GM23338 (cell line): Measurements from ENCODE around the gene MPPE1.
A peak's percentile ranks its signal among the peaks of the same experiment; 100 is the strongest.

Source experiments
- CREB1 ChIP-seq: fragments of 250-450 bp; sonication (Bioruptor Pico); IDR thresholded peaks from 2 replicates; pipeline ENCODE4 v1.5.0; 2020; ENCODE audit warnings: low read depth, mild to moderate bottlenecking, moderate library complexity
- JUNB ChIP-seq: IDR thresholded peaks from one replicate; pipeline ENCODE4 v1.6.1; 2016; ENCODE audit warnings: antibody characterized with exemption; ENCODE audit not compliant: unreplicated experiment
- POLR2AphosphoS5 ChIP-seq: IDR thresholded peaks from 2 replicates; pipeline ENCODE4 v1.6.1; 2016; ENCODE audit warnings: antibody characterized with exemption, low read depth
- TF ChIP-seq, protein P1 (sequence below), 2 experiments: fragments of 200-600 bp in 1 of 2; sonication (generic) in 1 of 2; conservative IDR thresholded peaks; 2 replicates each; pipeline versions ENCODE4 v1.5.1 to v1.6.1; 2016 to 2017; ENCODE audit warnings: antibody characterized with exemption in 2 of 2, low read depth in 2 of 2, mild to moderate bottlenecking in 2 of 2, moderate library complexity in 1 of 2

DNA sequence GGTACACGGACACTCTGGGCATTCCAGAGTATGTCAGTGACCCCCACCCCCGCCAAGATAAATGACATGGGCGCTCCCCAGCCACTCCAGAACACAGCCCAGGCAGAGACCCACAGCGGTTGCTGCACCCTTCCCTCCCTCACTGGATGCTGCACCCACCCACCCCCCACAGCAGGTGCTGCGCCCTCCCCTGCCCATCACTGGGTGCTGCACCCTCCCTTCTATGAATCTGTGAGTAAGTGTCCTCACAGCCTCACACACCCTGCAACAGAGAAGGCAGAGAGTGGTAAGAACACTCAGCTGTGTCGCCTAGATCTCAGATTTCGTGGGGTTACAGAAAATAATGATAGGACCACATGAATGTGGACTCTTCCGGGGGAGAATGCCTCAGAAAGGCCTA lies 33.4 kb downstream of the MPPE1 start:
- no peak for TF ChIP-seq JUNB
- TF ChIP-seq POLR2AphosphoS5, result no peak
- TF ChIP-seq CREB1, result no peak
- TF ChIP-seq, protein P1, sequence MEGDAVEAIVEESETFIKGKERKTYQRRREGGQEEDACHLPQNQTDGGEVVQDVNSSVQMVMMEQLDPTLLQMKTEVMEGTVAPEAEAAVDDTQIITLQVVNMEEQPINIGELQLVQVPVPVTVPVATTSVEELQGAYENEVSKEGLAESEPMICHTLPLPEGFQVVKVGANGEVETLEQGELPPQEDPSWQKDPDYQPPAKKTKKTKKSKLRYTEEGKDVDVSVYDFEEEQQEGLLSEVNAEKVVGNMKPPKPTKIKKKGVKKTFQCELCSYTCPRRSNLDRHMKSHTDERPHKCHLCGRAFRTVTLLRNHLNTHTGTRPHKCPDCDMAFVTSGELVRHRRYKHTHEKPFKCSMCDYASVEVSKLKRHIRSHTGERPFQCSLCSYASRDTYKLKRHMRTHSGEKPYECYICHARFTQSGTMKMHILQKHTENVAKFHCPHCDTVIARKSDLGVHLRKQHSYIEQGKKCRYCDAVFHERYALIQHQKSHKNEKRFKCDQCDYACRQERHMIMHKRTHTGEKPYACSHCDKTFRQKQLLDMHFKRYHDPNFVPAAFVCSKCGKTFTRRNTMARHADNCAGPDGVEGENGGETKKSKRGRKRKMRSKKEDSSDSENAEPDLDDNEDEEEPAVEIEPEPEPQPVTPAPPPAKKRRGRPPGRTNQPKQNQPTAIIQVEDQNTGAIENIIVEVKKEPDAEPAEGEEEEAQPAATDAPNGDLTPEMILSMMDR (conservative IDR thresholded peaks at IDR 0.05; ENCODE audit: low read depth in 2 of 2), result 0 out of 4 replicates have a peak, but pooled peaks of 1 of the 2 experiments have one; percentile 4
